Endothelial cell of umbilical vein (primary cell): ENCODE data around the gene COL1A2. TPM values are rescaled to one million over a fixed set of nuclear protein-coding genes. Genes with fewer than 3 reads are reported as not detected.

Source experiments
- BruUV-seq: library from RNA; stranded (reverse); fragments of 400-500 nt; replicated peaks from 2 replicates; lab custom pipeline; 2021; lab: Mats Ljungman, UMichigan
- CTCF ChIA-PET: fragments of 300-600, 350-600 bp; sonication (Branson Sonifier 250); formaldehyde crosslinking; loops from one replicate; lab custom pipeline; 2021; ENCODE audit warnings: antibody characterized with exemption, inconsistent platforms; lab: Charles Lee
- POLR2A ChIA-PET: fragments of 300-600, 350-600 bp; sonication (Branson Sonifier 250); formaldehyde crosslinking; loops from one replicate; lab custom pipeline; 2021; ENCODE audit warnings: antibody characterized with exemption, inconsistent platforms; lab: Charles Lee
- DNase-seq: peaks from one replicate; pipeline ENCODE4 v3.0.0-alpha.2; 2011; ENCODE audit warnings: low read depth, low spot score
- FAIRE-seq: peaks from 2 replicates; lab custom pipeline; 2011; peaks lifted over from hg19 to GRCh38; lab: Jason Lieb, UNC
- H2AFZ ChIP-seq: 2 replicates; pipeline ENCODE4 v1.6.0; 2012; ENCODE audit warnings: low read depth, low read length, control low read depth, inconsistent platforms
- H3K27ac ChIP-seq: 2 replicates; pipeline ENCODE4 v1.5.1; 2011; ENCODE audit warnings: low read depth, mild to moderate bottlenecking, control low read depth, low read length, moderate library complexity; ENCODE audit not compliant: insufficient read depth
- H3K27me3 ChIP-seq, 2 experiments: 2 replicates each; pipeline versions ENCODE4 v1.6.0 to v1.6.1; 2011; ENCODE audit warnings: low read length in 2 of 2, mixed read lengths in 1 of 2; ENCODE audit not compliant: control insufficient read depth in 2 of 2, insufficient read depth in 2 of 2
- H3K36me3 ChIP-seq, 2 experiments: 2 replicates in 1 of 2; 3 replicates in 1 of 2; pipeline ENCODE4 v1.5.1; 2011; ENCODE audit warnings: low read length in 2 of 2, mild to moderate bottlenecking in 1 of 2, moderate library complexity in 1 of 2; ENCODE audit not compliant: control insufficient read depth in 2 of 2, insufficient read depth in 2 of 2; ENCODE audit errors: extremely low read depth in 1 of 2
- H3K4me1 ChIP-seq: 3 replicates; pipeline ENCODE4 v1.5.1; 2011; ENCODE audit warnings: mild to moderate bottlenecking, low read length; ENCODE audit not compliant: control insufficient read depth, insufficient read depth; ENCODE audit errors: extremely low read depth
- H3K4me2 ChIP-seq: 2 replicates; pipeline ENCODE4 v1.6.1; 2011; ENCODE audit warnings: low read length, control low read depth, mixed read lengths; ENCODE audit not compliant: insufficient read depth
- H3K4me3 ChIP-seq, 3 experiments: fragments of 200-600 bp in 1 of 3; sonication (generic), shearing (Covaris generic) in 1 of 3; replicated peaks in 1 of 3; 2 replicates each; pipeline ENCODE4 v1.5.1; 2011 to 2016; ENCODE audit warnings: control low read depth in 3 of 3, low read length in 3 of 3, mild to moderate bottlenecking in 2 of 3, inconsistent platforms in 1 of 3, low read depth in 1 of 3, moderate library complexity in 1 of 3; ENCODE audit not compliant: insufficient read depth in 1 of 3
- H3K79me2 ChIP-seq: 2 replicates; pipeline ENCODE4 v1.6.0; 2012; ENCODE audit warnings: low read length, inconsistent platforms; ENCODE audit not compliant: control insufficient read depth, insufficient read depth
- H3K9ac ChIP-seq: replicated peaks from 2 replicates; pipeline ENCODE3; 2011; ENCODE audit warnings: low read length, control low read depth; ENCODE audit not compliant: insufficient read depth; ENCODE audit errors: extremely low read depth
- H3K9me1 ChIP-seq: replicated peaks from 3 replicates; pipeline ENCODE4 v1.6.0; 2011; ENCODE audit warnings: mild to moderate bottlenecking, low read length; ENCODE audit not compliant: control insufficient read depth, insufficient read depth; ENCODE audit errors: extremely low read depth
- H3K9me3 ChIP-seq: replicated peaks from 2 replicates; pipeline ENCODE4 v1.5.1; 2012; ENCODE audit warnings: low read length, inconsistent platforms; ENCODE audit not compliant: control insufficient read depth, insufficient read depth
- H4K20me1 ChIP-seq: replicated peaks from 2 replicates; pipeline ENCODE3; 2011; ENCODE audit warnings: mild to moderate bottlenecking, low read length; ENCODE audit not compliant: control insufficient read depth, insufficient read depth; ENCODE audit errors: extremely low read depth
- EZH2 ChIP-seq: IDR thresholded peaks from 2 replicates; pipeline ENCODE4 v1.6.1; 2012; ENCODE audit warnings: borderline replicate concordance, low read depth, mild to moderate bottlenecking, moderate library complexity, low read length, inconsistent platforms; ENCODE audit not compliant: severe bottlenecking
- FOS ChIP-seq: IDR thresholded peaks from 2 replicates; pipeline ENCODE4 v1.6.1; 2011; ENCODE audit warnings: mild to moderate bottlenecking, low read length, moderate library complexity, borderline replicate concordance; ENCODE audit not compliant: insufficient read depth
- GATA2 ChIP-seq: IDR thresholded peaks from 2 replicates; pipeline ENCODE4 v1.7.0; 2011; ENCODE audit warnings: low read depth, mild to moderate bottlenecking, moderate library complexity, mixed read lengths, low read length; ENCODE audit not compliant: insufficient read length, insufficient read depth
- JUN ChIP-seq: IDR thresholded peaks from 2 replicates; pipeline ENCODE4 v1.6.1; 2011; ENCODE audit warnings: borderline replicate concordance, low read depth; ENCODE audit not compliant: insufficient read length, insufficient read depth
- MYC ChIP-seq: IDR thresholded peaks from one replicate; pipeline ENCODE4 v1.6.1; 2011; ENCODE audit warnings: mild to moderate bottlenecking, low read depth, low read length
- POLR2A ChIP-seq: IDR thresholded peaks from 2 replicates; pipeline ENCODE4 v1.6.1; 2012; ENCODE audit warnings: low read depth, mild to moderate bottlenecking, control low read depth, low read length
- POLR2AphosphoS5 ChIP-seq: IDR thresholded peaks from 2 replicates; pipeline ENCODE4 v1.6.1; 2012; ENCODE audit warnings: low read depth, mild to moderate bottlenecking, control low read depth, low read length, moderate library complexity; ENCODE audit not compliant: insufficient read depth
- dilution Hi-C: fragments of 300-500 bp; cut with MboI; formaldehyde crosslinking; loops from one replicate; pipeline ENCODE4 v1.15.0; 2019; ENCODE audit warnings: low sequenced_read_pairs; ENCODE audit not compliant: extremely low pct_ligation_motif_present
- intact Hi-C: fragments of 100-400 bp; cut with micrococcal nuclease; formaldehyde crosslinking; loops from one replicate; pipeline ENCODE4 v1.10.0; 2022
- polyA plus RNA-seq, 4 experiments: library from polyadenylated mRNA; depleted of rRNA in 3 of 4; stranded (reverse) in 3 of 4; unstranded in 1 of 4; fragments of >200 nt; gene quantifications; 2 replicates each; pipeline versions ENCODE4 v1.2.1 to v1.2.3, GENCODE V29; 2011 to 2012; ENCODE audit warnings: missing spikeins in 1 of 4
- total RNA-seq: library from RNA; stranded (reverse); gene quantifications from 2 replicates; pipeline ENCODE4 v1.2.3, GENCODE V29; 2021
- TF ChIP-seq, protein P1 (sequence below): IDR thresholded peaks from 2 replicates; pipeline ENCODE4 v1.6.1; 2011; ENCODE audit not compliant: insufficient read depth, insufficient read length
- TF ChIP-seq, protein P2 (sequence below), 2 donors: IDR thresholded peaks; 1 replicate in 1 of 2; 2 replicates in 1 of 2; pipeline ENCODE4 v1.5.1; 2011; ENCODE audit warnings: low read length in 2 of 2, mild to moderate bottlenecking in 2 of 2, moderate library complexity in 2 of 2, control low read depth in 1 of 2, inconsistent platforms in 1 of 2, low read depth in 1 of 2; ENCODE audit not compliant: insufficient read depth in 1 of 2; ENCODE audit errors: extremely low read depth in 1 of 2

COL1A2 gene
- total and polyA plus RNA-seq, 2 donors (not counting 3 experiments of a cell fraction or from before 2014, with no cell fraction given) = 28.9 to 40.8 TPM

DNA sequence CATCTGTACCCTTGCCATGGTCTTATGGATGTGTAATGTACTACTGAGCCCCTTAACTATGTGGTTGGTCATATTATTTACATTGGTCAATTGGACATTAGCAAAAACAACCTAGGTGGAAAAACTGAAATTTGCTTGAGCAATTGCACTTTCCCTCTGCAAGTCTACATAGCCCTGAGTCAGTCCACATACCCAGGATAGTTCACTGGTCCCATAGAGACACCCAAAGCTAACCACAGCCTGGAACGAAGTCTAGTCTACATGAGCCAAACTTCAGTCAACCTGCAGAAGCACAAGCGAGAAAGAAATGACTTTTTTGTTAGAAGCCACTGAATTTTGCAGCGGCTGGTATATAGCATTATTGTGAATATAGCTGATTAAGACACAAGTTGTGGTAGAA is 37.6 kb upstream of the COL1A2 start:
- no peak for FAIRE-seq
- BruUV-seq = no TSS peak
- H3K4me3 ChIP-seq = no peak overlapping the region
- H3K9ac ChIP-seq = no peak overlapping the region
- POLR2A ChIA-PET = no interaction called here
- no peaks in the 10 kb centered on the region for H3K79me2 ChIP-seq
- no peak overlapping the region for H2AFZ ChIP-seq
- no peak overlapping the region for H3K27ac ChIP-seq
- H3K4me2 ChIP-seq = no peak overlapping the region
- H3K9me1 ChIP-seq = no peaks in the 10 kb centered on the region
- no peaks in the 10 kb centered on the region for H3K4me1 ChIP-seq
- no peak for TF ChIP-seq POLR2AphosphoS5
- TF ChIP-seq, protein P1, sequence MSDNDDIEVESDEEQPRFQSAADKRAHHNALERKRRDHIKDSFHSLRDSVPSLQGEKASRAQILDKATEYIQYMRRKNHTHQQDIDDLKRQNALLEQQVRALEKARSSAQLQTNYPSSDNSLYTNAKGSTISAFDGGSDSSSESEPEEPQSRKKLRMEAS = no peak
- TF ChIP-seq POLR2A = no peak
- TF ChIP-seq MYC = no peak
- no peak for TF ChIP-seq GATA2
- TF ChIP-seq, protein P2, sequence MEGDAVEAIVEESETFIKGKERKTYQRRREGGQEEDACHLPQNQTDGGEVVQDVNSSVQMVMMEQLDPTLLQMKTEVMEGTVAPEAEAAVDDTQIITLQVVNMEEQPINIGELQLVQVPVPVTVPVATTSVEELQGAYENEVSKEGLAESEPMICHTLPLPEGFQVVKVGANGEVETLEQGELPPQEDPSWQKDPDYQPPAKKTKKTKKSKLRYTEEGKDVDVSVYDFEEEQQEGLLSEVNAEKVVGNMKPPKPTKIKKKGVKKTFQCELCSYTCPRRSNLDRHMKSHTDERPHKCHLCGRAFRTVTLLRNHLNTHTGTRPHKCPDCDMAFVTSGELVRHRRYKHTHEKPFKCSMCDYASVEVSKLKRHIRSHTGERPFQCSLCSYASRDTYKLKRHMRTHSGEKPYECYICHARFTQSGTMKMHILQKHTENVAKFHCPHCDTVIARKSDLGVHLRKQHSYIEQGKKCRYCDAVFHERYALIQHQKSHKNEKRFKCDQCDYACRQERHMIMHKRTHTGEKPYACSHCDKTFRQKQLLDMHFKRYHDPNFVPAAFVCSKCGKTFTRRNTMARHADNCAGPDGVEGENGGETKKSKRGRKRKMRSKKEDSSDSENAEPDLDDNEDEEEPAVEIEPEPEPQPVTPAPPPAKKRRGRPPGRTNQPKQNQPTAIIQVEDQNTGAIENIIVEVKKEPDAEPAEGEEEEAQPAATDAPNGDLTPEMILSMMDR (IDR thresholded peaks at IDR 0.05; ENCODE audit: extremely low read depth in 1 of 2, insufficient read depth in 1 of 2, low read depth in 1 of 2, low read length in 2 of 2) = no peak
- no peak for TF ChIP-seq EZH2
- TF ChIP-seq FOS = no peak
- no peak for TF ChIP-seq JUN
- intact Hi-C loops (no loop called here), dilution Hi-C loops (no loop called here)
- no peak for DNase-seq
- no peaks in the 10 kb centered on the region for H3K36me3 ChIP-seq
- no peaks in the 10 kb centered on the region for H3K27me3 ChIP-seq
- no peaks in the 10 kb centered on the region for H3K9me3 ChIP-seq
- CTCF ChIA-PET = no interaction called here
- no peaks in the 10 kb centered on the region for H4K20me1 ChIP-seq
